Thoracic aorta (tissue), 2 donors: ENCODE results near the gene SEZ6L. TPM values are rescaled to one million over a fixed set of nuclear protein-coding genes. Genes with fewer than 3 reads are reported as not detected.

Experiments
- ATAC-seq: fragments of 150-250 bp; one replicate; pipeline ENCODE4 v1.8.0; 2017; ENCODE audit warnings: low read depth; ENCODE audit not compliant: insufficient number of reproducible peaks, low FRiP score
- DNase-seq: peaks from one replicate; pipeline ENCODE4 v3.0.0-alpha.2; 2020; ENCODE audit warnings: low spot score
- H3K27ac ChIP-seq, 2 donors: fragments of 200-600 bp; sonication (generic); 1 replicate in 1 of 2; 2 replicates in 1 of 2; pipeline ENCODE4 v1.5.1; 2016; ENCODE audit warnings: mild to moderate bottlenecking in 2 of 2, moderate library complexity in 2 of 2
- H3K27me3 ChIP-seq: fragments of 200-600 bp; sonication (generic); replicated peaks from 2 replicates; pipeline ENCODE4 v1.6.0; 2016; ENCODE audit warnings: mild to moderate bottlenecking; ENCODE audit not compliant: insufficient read depth
- H3K36me3 ChIP-seq: fragments of 200-600 bp; sonication (generic); one replicate; pipeline ENCODE4 v1.5.1; 2016
- H3K4me1 ChIP-seq, 2 donors: fragments of 200-600 bp; sonication (generic); 1 replicate in 1 of 2; 2 replicates in 1 of 2; pipeline versions ENCODE4 v1.5.1 to v1.6.0; 2016; ENCODE audit warnings: low read depth in 2 of 2, mild to moderate bottlenecking in 1 of 2; ENCODE audit not compliant: control insufficient read depth in 1 of 2
- H3K4me3 ChIP-seq: fragments of 200-600 bp; sonication (generic); 2 replicates; pipeline ENCODE4 v1.5.1; 2016; ENCODE audit warnings: mild to moderate bottlenecking
- H3K9me3 ChIP-seq: fragments of 200-600 bp; sonication (generic); 2 replicates; pipeline ENCODE4 v1.5.1; 2016
- CTCF ChIP-seq: fragments of 200-600 bp; sonication (generic); IDR thresholded peaks from one replicate; pipeline ENCODE4 v1.5.1; 2019; ENCODE audit warnings: antibody characterized with exemption
- total RNA-seq, 2 donors: library from RNA; depleted of rRNA; stranded (reverse); fragments of >200 nt; gene quantifications; one replicate each; pipeline versions ENCODE4 v1.1.0 to v1.2.3, GENCODE V29; 2016

Gene SEZ6L
- total RNA-seq, 2 donors from 2014 or later = 0.21 TPM; not detected in 1

- TF ChIP-seq CTCF = no peak
- Histone ChIP-seq H3K4me3 (no peak overlapping the region), H3K27me3 (no peaks in the 10 kb centered on the region), H3K4me1 (no peaks in the 10 kb centered on the region), H3K9me3 (no peaks in the 10 kb centered on the region), H3K27ac (no peak overlapping the region), H3K36me3 (no peaks in the 10 kb centered on the region)
- DNase-seq = no peak
- ATAC-seq = no peak
These were observed 96.6 kb downstream of the SEZ6L start for GRCh38 chr22:26265909-26266308.

- no peaks in the 10 kb centered on the region for H3K27me3 ChIP-seq
- no peak for ATAC-seq
These were observed 98.6 kb downstream of the SEZ6L start for GRCh38 chr22:26267856-26268255.

GRCh38 chr22:26269572-26269971 lies 100.3 kb downstream of the SEZ6L start:
- no peak for TF ChIP-seq CTCF
- no peaks in the 10 kb centered on the region for H3K4me1 ChIP-seq
- DNase-seq (no peak), ATAC-seq (no peak)
- no peaks in the 10 kb centered on the region for H3K36me3 ChIP-seq
- no peaks in the 10 kb centered on the region for H3K27me3 ChIP-seq
- no peak overlapping the region for H3K4me3 ChIP-seq
- H3K9me3 ChIP-seq = no peaks in the 10 kb centered on the region
- H3K27ac ChIP-seq = no peak overlapping the region

More at GRCh38 chr22:26267856-26268255, 98.6 kb downstream of the SEZ6L start:
- Histone ChIP-seq H3K9me3 (no peaks in the 10 kb centered on the region), H3K27ac (no peak overlapping the region), H3K4me1 (no peaks in the 10 kb centered on the region), H3K4me3 (no peak overlapping the region), H3K36me3 (no peaks in the 10 kb centered on the region)
- no peak for DNase-seq
- TF ChIP-seq CTCF = no peak

GRCh38 chr22:26271427-26271826 lies 102.2 kb downstream of the SEZ6L start:
- DNase-seq (no peak), ATAC-seq (no peak)
- Histone ChIP-seq H3K27me3 (no peaks in the 10 kb centered on the region), H3K36me3 (no peaks in the 10 kb centered on the region), H3K27ac (no peak overlapping the region), H3K4me1 (no peaks in the 10 kb centered on the region), H3K9me3 (no peaks in the 10 kb centered on the region), H3K4me3 (no peak overlapping the region)
- no peak for TF ChIP-seq CTCF

- Histone ChIP-seq H3K27me3 (no peaks in the 10 kb centered on the region), H3K27ac (no peak overlapping the region), H3K9me3 (no peaks in the 10 kb centered on the region), H3K36me3 (no peaks in the 10 kb centered on the region), H3K4me1 (no peaks in the 10 kb centered on the region), H3K4me3 (no peak overlapping the region)
- no peak for TF ChIP-seq CTCF
- ATAC-seq (no peak), DNase-seq (no peak)
These were observed 103.9 kb downstream of the SEZ6L start for GRCh38 chr22:26273011-26273675.
